Fibroblast of mammary gland (primary cell): ENCODE measurements around the gene SFTA2.

Experiments used
- DNase-seq: peaks from one replicate; pipeline ENCODE4 v3.0.0-alpha.2; 2010; ENCODE audit warnings: low read depth
- H3K4me3 ChIP-seq: 2 replicates; pipeline ENCODE4 v1.5.1; 2011; ENCODE audit warnings: low read depth, mild to moderate bottlenecking, low read length, moderate library complexity; ENCODE audit not compliant: control insufficient read depth
- CTCF ChIP-seq: conservative IDR thresholded peaks from 2 replicates; pipeline ENCODE4 v1.5.1; 2011; ENCODE audit warnings: low read depth, low read length, inconsistent platforms; ENCODE audit not compliant: control insufficient read depth, insufficient read depth

Gene SFTA2

GRCh38 chr6:30893001-30893591, 38.9 kb downstream of the SFTA2 start:
- no peak for TF ChIP-seq CTCF
- no peak for DNase-seq
- H3K4me3 ChIP-seq, result no peak overlapping the region

- DNase-seq, result no peak
- no peak for TF ChIP-seq CTCF
- H3K4me3 ChIP-seq, result no peak overlapping the region
Observed at GRCh38 chr6:30891816-30892538, 40.0 kb downstream of the SFTA2 start.

DNA sequence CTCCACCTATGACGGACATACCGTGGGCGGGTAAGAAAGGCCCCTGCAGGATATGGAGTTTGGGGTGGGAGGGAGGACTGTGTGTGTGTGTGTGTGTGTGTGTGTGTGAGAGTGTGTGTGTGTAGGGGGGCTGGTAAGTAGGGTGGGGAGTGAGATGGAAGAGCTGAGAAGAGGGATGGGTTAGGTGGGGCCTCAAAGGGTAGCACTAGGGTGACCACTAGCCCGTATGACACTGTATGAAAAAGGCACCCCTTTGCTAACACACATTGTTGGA, 40.6 kb downstream of the SFTA2 start:
- TF ChIP-seq CTCF, result no peak
- H3K4me3 ChIP-seq, result no peak overlapping the region
- no peak for DNase-seq

DNA sequence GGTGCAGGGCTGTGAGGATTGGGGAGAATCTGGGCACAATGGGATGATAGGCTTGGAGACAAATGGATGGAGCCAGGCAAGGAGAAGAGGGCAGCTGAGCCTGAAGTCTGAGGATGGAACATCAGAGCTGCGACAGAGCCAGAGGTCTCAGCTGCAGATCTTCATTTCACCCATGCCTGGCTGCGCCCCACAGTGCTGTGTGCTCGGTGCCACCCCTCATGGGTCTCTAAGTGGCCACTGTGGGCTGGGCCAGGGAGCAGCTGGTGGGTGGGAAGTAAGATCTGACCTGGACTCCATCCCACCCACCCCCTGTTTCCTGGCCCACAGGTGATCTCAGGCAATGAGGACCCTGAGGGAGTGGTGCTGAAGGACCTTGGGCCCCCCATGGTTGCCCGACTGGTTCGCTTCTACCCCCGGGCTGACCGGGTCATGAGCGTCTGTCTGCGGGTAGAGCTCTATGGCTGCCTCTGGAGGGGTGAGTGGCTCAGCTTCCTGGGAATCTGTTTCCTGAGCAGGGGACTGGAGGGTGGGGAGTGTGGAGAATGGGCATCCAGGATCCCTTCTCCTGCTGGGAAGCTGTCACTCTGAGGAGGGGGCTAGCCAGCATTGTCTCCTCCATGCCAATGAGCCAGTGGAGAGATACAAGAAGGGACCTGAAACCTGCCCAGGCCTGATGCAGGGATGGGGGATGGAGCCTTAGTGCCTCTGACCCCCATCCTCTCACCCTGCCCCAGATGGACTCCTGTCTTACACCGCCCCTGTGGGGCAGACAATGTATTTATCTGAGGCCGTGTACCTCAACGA, 41.1 kb downstream of the SFTA2 start:
- H3K4me3 ChIP-seq, result no peak overlapping the region
- no peak for TF ChIP-seq CTCF
- no peak for DNase-seq

GRCh38 chr6:30889921-30890645, 41.9 kb downstream of the SFTA2 start:
- no peak for DNase-seq

More at GRCh38 chr6:30889921-30890645, 41.9 kb downstream of the SFTA2 start:
- no peak overlapping the region for H3K4me3 ChIP-seq
- TF ChIP-seq CTCF, result no peak
